H9 (cell line): ENCODE results near the gene CHCHD6. TPM values are rescaled to one million over a fixed set of nuclear protein-coding genes. Genes with fewer than 3 reads are reported as not detected.

Source experiments
- DNase-seq: peaks from one replicate; pipeline ENCODE4 v3.0.0-alpha.2; 2017
- H2AFZ ChIP-seq: one replicate; pipeline ENCODE4 v1.6.1; 2013; ENCODE audit warnings: mild to moderate bottlenecking, low read length, control low read depth, moderate library complexity
- H2AK5ac ChIP-seq: 2 replicates; pipeline ENCODE4 v1.6.1; 2013; ENCODE audit warnings: low read length, control low read depth, mixed read lengths; ENCODE audit not compliant: insufficient read length
- H2BK120ac ChIP-seq: one replicate; pipeline ENCODE4 v1.6.1; 2013; ENCODE audit warnings: low read depth, mild to moderate bottlenecking, low read length, control low read depth, inconsistent platforms; ENCODE audit not compliant: poor library complexity, severe bottlenecking
- H2BK12ac ChIP-seq: 2 replicates; pipeline ENCODE4 v1.6.1; 2013; ENCODE audit warnings: low read length, control low read depth, mixed read lengths, low read depth; ENCODE audit not compliant: insufficient read length
- H2BK15ac ChIP-seq: 2 replicates; pipeline ENCODE4 v1.6.1; 2013; ENCODE audit warnings: low read depth, low read length, control low read depth
- H2BK20ac ChIP-seq: one replicate; pipeline ENCODE4 v1.6.1; 2013; ENCODE audit warnings: low read depth, mild to moderate bottlenecking, low read length, control low read depth, inconsistent platforms; ENCODE audit not compliant: poor library complexity, severe bottlenecking
- H2BK5ac ChIP-seq: 2 replicates; pipeline ENCODE4 v1.6.1; 2013; ENCODE audit warnings: low read length, control low read depth, mixed read lengths; ENCODE audit not compliant: insufficient read length
- H3K14ac ChIP-seq: 2 replicates; pipeline ENCODE4 v1.6.1; 2013; ENCODE audit warnings: low read length, control low read depth; ENCODE audit not compliant: insufficient read depth
- H3K18ac ChIP-seq: 2 replicates; pipeline ENCODE4 v1.6.1; 2013; ENCODE audit warnings: low read depth, mild to moderate bottlenecking, mixed read lengths, low read length, control low read depth; ENCODE audit not compliant: insufficient read length
- H3K23ac ChIP-seq: 2 replicates; pipeline ENCODE4 v1.6.1; 2013; ENCODE audit warnings: low read length, control low read depth, mixed read lengths, low read depth; ENCODE audit not compliant: insufficient read length
- H3K23me2 ChIP-seq: 2 replicates; pipeline ENCODE4 v1.6.1; 2013; ENCODE audit warnings: low read depth, mild to moderate bottlenecking, mixed read lengths, low read length, control low read depth; ENCODE audit not compliant: insufficient read length, poor library complexity, severe bottlenecking
- H3K27ac ChIP-seq: 2 replicates; pipeline ENCODE4 v1.5.1; 2013; ENCODE audit warnings: low read length, control low read depth, mixed read lengths, low read depth; ENCODE audit not compliant: insufficient read length
- H3K27me3 ChIP-seq: 2 replicates; pipeline ENCODE4 v1.6.1; 2013; ENCODE audit warnings: low read length, control low read depth, inconsistent platforms; ENCODE audit not compliant: insufficient read depth
- H3K4ac ChIP-seq: 2 replicates; pipeline ENCODE4 v1.6.1; 2013; ENCODE audit warnings: low read depth, mild to moderate bottlenecking, control low read depth, inconsistent platforms, low read length, moderate library complexity
- H3K4me1 ChIP-seq: 2 replicates; pipeline ENCODE4 v1.6.1; 2013; ENCODE audit warnings: low read length, control low read depth, inconsistent platforms; ENCODE audit not compliant: insufficient read depth
- H3K4me2 ChIP-seq: 2 replicates; pipeline ENCODE4 v1.6.1; 2013; ENCODE audit warnings: low read length, control low read depth, mixed read lengths; ENCODE audit not compliant: insufficient read length, insufficient read depth
- H3K56ac ChIP-seq: 2 replicates; pipeline ENCODE4 v1.6.1; 2013; ENCODE audit warnings: low read depth, mild to moderate bottlenecking, mixed read lengths, low read length, control low read depth; ENCODE audit not compliant: insufficient read length
- H3K79me1 ChIP-seq: 2 replicates; pipeline ENCODE4 v1.6.1; 2013; ENCODE audit warnings: low read depth, mild to moderate bottlenecking, moderate library complexity, low read length, control low read depth, inconsistent platforms; ENCODE audit not compliant: insufficient read depth, poor library complexity, severe bottlenecking
- H3K79me2 ChIP-seq: 2 replicates; pipeline ENCODE4 v1.6.1; 2013; ENCODE audit warnings: low read length, control low read depth, inconsistent platforms; ENCODE audit not compliant: insufficient read depth
- H3K9ac ChIP-seq: 2 replicates; pipeline ENCODE4 v1.6.1; 2013; ENCODE audit warnings: low read length, control low read depth, mixed read lengths; ENCODE audit not compliant: insufficient read length; ENCODE audit errors: extremely low read depth
- H3K9me3 ChIP-seq: one replicate; pipeline ENCODE4 v1.6.1; 2013; ENCODE audit warnings: low read depth, low read length, inconsistent platforms; ENCODE audit not compliant: control insufficient read depth
- H3T11ph ChIP-seq: one replicate; pipeline ENCODE4 v1.6.1; 2013; ENCODE audit warnings: mild to moderate bottlenecking, low read length, control low read depth, inconsistent platforms
- H4K20me1 ChIP-seq: one replicate; pipeline ENCODE4 v1.6.1; 2013; ENCODE audit not compliant: control insufficient read depth, insufficient read length, insufficient read depth
- H4K5ac ChIP-seq: 2 replicates; pipeline ENCODE4 v1.6.1; 2013; ENCODE audit warnings: low read depth, mild to moderate bottlenecking, mixed read lengths, low read length, control low read depth; ENCODE audit not compliant: insufficient read length
- H4K8ac ChIP-seq: replicated peaks from 2 replicates; pipeline ENCODE4 v1.6.1; 2013; ENCODE audit warnings: low read length, control low read depth, mixed read lengths, low read depth; ENCODE audit not compliant: insufficient read length
- H4K91ac ChIP-seq: 2 replicates; pipeline ENCODE4 v1.6.1; 2013; ENCODE audit warnings: low read depth, mild to moderate bottlenecking, moderate library complexity, mixed read lengths, low read length, control low read depth; ENCODE audit not compliant: insufficient read length
- H3K27ac Mint-ChIP-seq, 3 experiments: 2 replicates in 2 of 3; 3 replicates in 1 of 3; pipeline ENCODE4 v1.8.0; 2020 to 2021; ENCODE audit warnings: mixed read lengths in 3 of 3, mild to moderate bottlenecking in 1 of 3, moderate library complexity in 1 of 3
- H3K27me3 Mint-ChIP-seq: 2 replicates; pipeline ENCODE4 v1.8.0; 2021; ENCODE audit warnings: low read depth, mild to moderate bottlenecking, moderate library complexity, mixed read lengths
- H3K36me3 Mint-ChIP-seq, 3 experiments: 2 replicates in 2 of 3; 3 replicates in 1 of 3; pipeline ENCODE4 v1.8.0; 2020 to 2021; ENCODE audit warnings: low read depth in 3 of 3, mixed read lengths in 3 of 3; ENCODE audit not compliant: insufficient read depth in 1 of 3
- H3K4me1 Mint-ChIP-seq, 2 experiments: 2 replicates each; pipeline ENCODE4 v1.8.0; 2020; ENCODE audit warnings: mixed read lengths in 2 of 2
- H3K4me3 Mint-ChIP-seq, 2 experiments: 2 replicates in 1 of 2; 3 replicates in 1 of 2; pipeline ENCODE4 v1.8.0; 2020 to 2021; ENCODE audit warnings: mild to moderate bottlenecking in 2 of 2, mixed read lengths in 2 of 2, moderate library complexity in 1 of 2
- H3K9me3 Mint-ChIP-seq, 2 experiments: 2 replicates in 1 of 2; 3 replicates in 1 of 2; pipeline ENCODE4 v1.8.0; 2020; ENCODE audit warnings: mild to moderate bottlenecking in 2 of 2, mixed read lengths in 2 of 2, moderate library complexity in 1 of 2
- WGBS: extraction: QIAGEN DNeasy Blood & Tissue Kit; methylation state at CpG from one replicate; pipeline ENCODE4 v1.1.7; 2013; ENCODE audit warnings: missing lambda C conversion rate, low lambda C conversion rate, mixed read lengths; ENCODE audit not compliant: insufficient read length; ENCODE audit errors: extremely low coverage; 5-methylcytosine and 5-hydroxymethylcytosine counted together
- total RNA-seq: library from RNA; stranded (reverse); gene quantifications from 2 replicates; pipeline ENCODE4 v1.2.1, GENCODE V29; 2021
- TF ChIP-seq, protein P1 (sequence below): fragments of 200-600 bp; sonication (generic); conservative IDR thresholded peaks from 3 replicates; pipeline ENCODE4 v1.8.0; 2021; ENCODE audit warnings: antibody characterized with exemption, mild to moderate bottlenecking

The CHCHD6 gene
- total RNA-seq, 1 experiment from 2014 or later = 34.2 TPM

DNA sequence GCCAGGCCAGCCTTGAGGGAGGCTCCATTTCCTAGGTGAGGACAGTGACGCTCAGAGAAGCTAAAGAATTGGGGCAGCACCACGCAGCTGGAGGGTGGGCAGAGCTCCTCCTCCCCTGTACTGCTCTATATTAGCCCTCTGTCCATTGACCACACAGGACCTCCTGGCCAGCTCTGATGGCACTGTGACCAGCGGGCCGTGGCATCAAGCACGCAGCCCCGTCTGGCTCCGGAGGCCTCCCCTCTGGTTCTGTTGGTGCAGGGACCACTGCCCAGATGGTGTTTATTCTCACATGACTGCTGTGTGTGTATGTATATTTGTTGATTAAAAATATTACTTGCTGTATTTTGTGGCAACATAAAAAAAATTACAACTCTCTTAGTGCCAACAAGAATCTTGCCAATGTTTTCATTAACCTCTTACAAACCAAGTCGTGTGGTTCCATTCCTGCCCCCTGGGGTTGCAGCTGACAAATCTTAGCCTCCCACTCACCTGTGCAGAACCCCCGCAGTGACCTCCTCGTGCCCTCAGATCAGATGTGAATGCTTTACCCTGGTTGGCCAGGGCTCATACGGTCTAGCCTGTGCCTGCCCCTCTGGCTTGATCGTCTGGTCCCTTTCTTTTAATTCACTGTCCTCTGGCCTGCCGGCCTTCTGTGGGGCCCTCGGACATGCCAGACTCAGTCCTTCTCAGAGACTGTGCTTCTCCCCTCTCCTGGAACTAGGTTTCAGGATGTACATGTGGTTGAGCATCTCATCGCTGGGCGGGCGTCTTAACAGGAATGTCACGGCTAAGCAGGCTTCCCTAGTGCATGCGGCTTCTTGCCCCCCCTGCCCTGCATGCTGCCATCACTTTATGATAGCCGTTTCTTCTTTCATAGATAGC, 14.8 kb downstream of the CHCHD6 start:
- Histone ChIP-seq H2AFZ (no peak overlapping the region), H4K5ac (no peak overlapping the region), H3K79me2 (no peaks in the 10 kb centered on the region; the same call in 1 of the 2 replicates), H4K20me1 (no peaks in the 10 kb centered on the region), H3K14ac (no peak overlapping the region), H3K18ac (no peak overlapping the region), H4K91ac (no peak overlapping the region), H3K9me3 (no peaks in the 10 kb centered on the region), H3K56ac (no peak overlapping the region), H2BK120ac (no peak overlapping the region), H3K4me2 (no peak overlapping the region), H3K27me3 (no peaks in the 10 kb centered on the region), H3K79me1 (no peaks in the 10 kb centered on the region), H3K9ac (no peak overlapping the region), H3T11ph (no peak overlapping the region), H4K8ac (no peak overlapping the region), H3K27ac (no peak overlapping the region), H2BK5ac (no peak overlapping the region), H3K23ac (no peak overlapping the region), H2BK20ac (no peak overlapping the region), H2BK12ac (no peak overlapping the region), H2AK5ac (no peak overlapping the region), H3K4me1 (no peaks in the 10 kb centered on the region), H3K4ac (no peak overlapping the region), H2BK15ac (no peak overlapping the region), H3K23me2 (no peaks in the 10 kb centered on the region)
- no CpG with 5 or more reads among the region's 20 CpGs for WGBS
- no peak for DNase-seq
- H3K36me3 Mint-ChIP-seq = no peaks in the 10 kb centered on the region; a peak in 1 of 7 replicates
- no peak overlapping the region for H3K4me3 Mint-ChIP-seq
- H3K9me3 Mint-ChIP-seq = no peaks in the 10 kb centered on the region; a peak in 2 of 5 replicates
- H3K27ac Mint-ChIP-seq = no peak overlapping the region
- H3K27me3 Mint-ChIP-seq = no peaks in the 10 kb centered on the region
- TF ChIP-seq, protein P1, sequence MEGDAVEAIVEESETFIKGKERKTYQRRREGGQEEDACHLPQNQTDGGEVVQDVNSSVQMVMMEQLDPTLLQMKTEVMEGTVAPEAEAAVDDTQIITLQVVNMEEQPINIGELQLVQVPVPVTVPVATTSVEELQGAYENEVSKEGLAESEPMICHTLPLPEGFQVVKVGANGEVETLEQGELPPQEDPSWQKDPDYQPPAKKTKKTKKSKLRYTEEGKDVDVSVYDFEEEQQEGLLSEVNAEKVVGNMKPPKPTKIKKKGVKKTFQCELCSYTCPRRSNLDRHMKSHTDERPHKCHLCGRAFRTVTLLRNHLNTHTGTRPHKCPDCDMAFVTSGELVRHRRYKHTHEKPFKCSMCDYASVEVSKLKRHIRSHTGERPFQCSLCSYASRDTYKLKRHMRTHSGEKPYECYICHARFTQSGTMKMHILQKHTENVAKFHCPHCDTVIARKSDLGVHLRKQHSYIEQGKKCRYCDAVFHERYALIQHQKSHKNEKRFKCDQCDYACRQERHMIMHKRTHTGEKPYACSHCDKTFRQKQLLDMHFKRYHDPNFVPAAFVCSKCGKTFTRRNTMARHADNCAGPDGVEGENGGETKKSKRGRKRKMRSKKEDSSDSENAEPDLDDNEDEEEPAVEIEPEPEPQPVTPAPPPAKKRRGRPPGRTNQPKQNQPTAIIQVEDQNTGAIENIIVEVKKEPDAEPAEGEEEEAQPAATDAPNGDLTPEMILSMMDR = no peak
- peaks cover 25 to 30% of the 10 kb centered on the region in 2 experiments for H3K4me1 Mint-ChIP-seq
